Measurements from ENCODE around the gene PDZRN3. TPM values are rescaled to one million over a fixed set of nuclear protein-coding genes. Genes with fewer than 3 reads are reported as not detected.

PDZRN3 gene
- total and polyA plus RNA-seq, 3 experiments from 2014 or later = not detected

DNA sequence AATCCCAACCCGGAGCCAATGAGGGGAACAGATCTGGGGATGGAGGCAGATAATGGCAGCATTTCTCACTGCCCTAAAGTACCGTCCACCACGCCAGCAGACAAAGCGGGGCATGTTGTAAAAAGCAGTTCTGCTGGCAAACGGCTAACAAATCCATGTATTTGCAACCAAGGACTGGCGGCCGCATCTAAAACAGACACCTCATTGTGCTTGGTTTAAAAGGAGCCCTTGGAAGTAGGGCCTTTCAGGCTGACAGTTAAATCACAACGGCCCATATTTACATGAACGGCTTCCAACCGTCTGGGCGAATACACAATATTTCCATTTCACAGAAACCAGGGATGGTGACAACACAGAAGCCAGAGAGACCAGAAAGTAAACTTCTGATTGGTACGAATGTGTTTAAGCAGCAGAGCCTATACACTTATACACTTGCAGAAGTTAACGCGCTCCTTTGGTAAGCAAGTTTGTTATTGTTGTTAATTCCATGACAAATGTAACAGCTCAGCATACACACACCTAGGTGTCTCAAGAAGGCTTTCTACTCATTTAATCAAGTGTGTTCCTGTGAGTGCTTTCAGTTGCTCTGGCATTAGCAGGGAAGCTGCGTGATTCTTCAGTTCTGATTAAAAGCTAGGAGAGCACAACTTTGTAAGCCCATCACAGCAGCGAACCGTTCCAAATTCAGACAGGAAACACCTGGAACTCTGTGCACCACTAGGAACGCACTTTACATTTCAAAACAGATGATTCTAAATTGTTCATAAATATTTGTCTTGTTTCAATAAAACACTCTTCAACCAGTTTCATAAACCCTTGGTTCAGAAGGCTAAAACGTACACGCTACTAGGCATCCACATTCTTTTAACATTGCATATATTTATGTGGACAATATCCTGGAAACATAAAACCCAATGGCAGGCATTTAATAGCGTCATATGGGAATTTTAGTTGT is 112.9 kb downstream of the PDZRN3 start:
- Histone ChIP-seq H3K27me3 (ENCODE audit: insufficient read depth, low read length, poor library complexity, severe bottlenecking) (no peaks in the 10 kb centered on the region), H3K4me3 (ENCODE audit: low read length) (no peak overlapping the region), H3K4me1 (ENCODE audit: insufficient read depth, low read length) (no peaks in the 10 kb centered on the region), H3K9me3 (ENCODE audit: low read length) (no peaks in the 10 kb centered on the region), H3K36me3 (ENCODE audit: insufficient read depth, low read length) (no peaks in the 10 kb centered on the region), H3K27ac (ENCODE audit: low read depth, low read length) (no peak overlapping the region)
- no peak overlapping the region for H3K27ac Mint-ChIP-seq
- no peak for DNase-seq
- ChIA-PET POLR2A (no interaction called here), CTCF (no interaction called here)
- peaks cover 0 to 3% of the 10 kb centered on the region in 2 donors for H3K27me3 Mint-ChIP-seq
- H3K4me1 Mint-ChIP-seq = no peaks in the 10 kb centered on the region
- H3K36me3 Mint-ChIP-seq = no peaks in the 10 kb centered on the region
- no peak overlapping the region for H3K4me3 Mint-ChIP-seq
- no peaks in the 10 kb centered on the region for H3K9me3 Mint-ChIP-seq

- no peaks in the 10 kb centered on the region for H3K9me3 Mint-ChIP-seq
- Histone ChIP-seq H3K4me3 (ENCODE audit: low read length) (no peak overlapping the region), H3K4me1 (ENCODE audit: insufficient read depth, low read length) (no peaks in the 10 kb centered on the region), H3K36me3 (ENCODE audit: insufficient read depth, low read length) (no peaks in the 10 kb centered on the region), H3K27ac (ENCODE audit: low read depth, low read length) (no peak overlapping the region), H3K9me3 (ENCODE audit: low read length) (no peaks in the 10 kb centered on the region), H3K27me3 (ENCODE audit: insufficient read depth, low read length, poor library complexity, severe bottlenecking) (no peaks in the 10 kb centered on the region)
- peaks cover 0 to 3% of the 10 kb centered on the region in 2 donors for H3K27me3 Mint-ChIP-seq
- CTCF ChIA-PET = no interaction called here
- POLR2A ChIA-PET = no interaction called here
- no peaks in the 10 kb centered on the region for H3K36me3 Mint-ChIP-seq
- H3K4me3 Mint-ChIP-seq = no peak overlapping the region
- H3K4me1 Mint-ChIP-seq = no peaks in the 10 kb centered on the region
- H3K27ac Mint-ChIP-seq = no peak overlapping the region
- no peak for DNase-seq
Measured at GRCh38 chr3:73510784-73511183, 114.0 kb downstream of the PDZRN3 start.

- no peaks in the 10 kb centered on the region for H3K27me3 ChIP-seq (ENCODE audit: insufficient read depth, low read length, poor library complexity, severe bottlenecking)
- Mint-ChIP-seq H3K4me1 (no peaks in the 10 kb centered on the region), H3K27me3 (peaks cover 0 to 3% of the 10 kb centered on the region in 2 donors), H3K27ac (peak overlapping the region in 1 of 8 donors; percentile 13), H3K36me3 (no peaks in the 10 kb centered on the region), H3K9me3 (no peaks in the 10 kb centered on the region), H3K4me3 (no peak overlapping the region)
- no peak for DNase-seq
- no peaks in the 10 kb centered on the region for H3K36me3 ChIP-seq (ENCODE audit: insufficient read depth, low read length)
- CTCF ChIA-PET = no interaction called here
- H3K9me3 ChIP-seq (ENCODE audit: low read length) = no peaks in the 10 kb centered on the region
- H3K4me3 ChIP-seq (ENCODE audit: low read length) = no peak overlapping the region
- no peaks in the 10 kb centered on the region for H3K4me1 ChIP-seq (ENCODE audit: insufficient read depth, low read length)
- no peak overlapping the region for H3K27ac ChIP-seq (ENCODE audit: low read depth, low read length)
- POLR2A ChIA-PET = no interaction called here
Measured at GRCh38 chr3:73510334-73510733, 114.4 kb downstream of the PDZRN3 start.

- CTCF ChIA-PET = no interaction called here
- Histone ChIP-seq H3K27me3 (ENCODE audit: insufficient read depth, low read length, poor library complexity, severe bottlenecking) (no peaks in the 10 kb centered on the region), H3K4me1 (ENCODE audit: insufficient read depth, low read length) (no peaks in the 10 kb centered on the region), H3K9me3 (ENCODE audit: low read length) (no peaks in the 10 kb centered on the region), H3K4me3 (ENCODE audit: low read length) (no peak overlapping the region), H3K36me3 (ENCODE audit: insufficient read depth, low read length) (no peaks in the 10 kb centered on the region), H3K27ac (ENCODE audit: low read depth, low read length) (no peak overlapping the region)
- POLR2A ChIA-PET = no interaction called here
- Mint-ChIP-seq H3K4me3 (no peak overlapping the region), H3K36me3 (no peaks in the 10 kb centered on the region), H3K4me1 (no peaks in the 10 kb centered on the region), H3K27ac (no peak overlapping the region), H3K9me3 (no peaks in the 10 kb centered on the region), H3K27me3 (peaks cover 0 to 3% of the 10 kb centered on the region in 2 donors)
- no peak for DNase-seq
Measured at GRCh38 chr3:73509816-73510215, 114.9 kb downstream of the PDZRN3 start.

DNA sequence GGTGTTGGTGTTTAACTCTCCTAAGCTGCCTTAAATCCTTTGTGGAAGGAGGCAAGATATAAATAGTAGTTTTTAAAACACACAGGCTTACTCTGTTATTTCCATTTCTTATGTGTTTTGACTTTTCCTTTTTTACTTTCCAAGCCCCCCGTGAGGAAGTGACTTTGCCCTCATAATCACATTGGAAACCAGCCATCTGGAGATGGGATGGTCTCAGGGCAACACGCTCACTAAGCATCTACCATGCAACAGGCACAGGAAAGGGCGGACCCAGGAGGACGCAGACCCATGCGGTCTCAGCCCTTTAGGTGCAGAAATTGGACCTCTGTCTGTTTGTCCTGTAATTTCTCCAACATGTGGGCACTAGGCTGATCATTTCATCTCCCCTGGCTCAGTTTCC is 115.7 kb downstream of the PDZRN3 start:
- no peak overlapping the region for H3K27ac ChIP-seq (ENCODE audit: low read depth, low read length)
- H3K4me1 ChIP-seq (ENCODE audit: insufficient read depth, low read length) = no peaks in the 10 kb centered on the region
- ChIA-PET POLR2A (no interaction called here), CTCF (interaction anchor here (1.3 kb wide), 1 partner anchor 9 kb away, joined by 6 read pairs; no protein-coding TSS in a partner anchor)
- H3K27me3 ChIP-seq (ENCODE audit: insufficient read depth, low read length, poor library complexity, severe bottlenecking) = no peaks in the 10 kb centered on the region
- H3K36me3 ChIP-seq (ENCODE audit: insufficient read depth, low read length) = no peaks in the 10 kb centered on the region
- no peaks in the 10 kb centered on the region for H3K36me3 Mint-ChIP-seq
- H3K4me3 ChIP-seq (ENCODE audit: low read length) = no peak overlapping the region
- no peaks in the 10 kb centered on the region for H3K9me3 Mint-ChIP-seq
- H3K27me3 Mint-ChIP-seq = peaks cover 0 to 3% of the 10 kb centered on the region in 2 donors
- DNase-seq = no peak
- H3K4me1 Mint-ChIP-seq = no peaks in the 10 kb centered on the region
- H3K27ac Mint-ChIP-seq = no peak overlapping the region
- no peak overlapping the region for H3K4me3 Mint-ChIP-seq
- no peaks in the 10 kb centered on the region for H3K9me3 ChIP-seq (ENCODE audit: low read length)

- no peaks in the 10 kb centered on the region for H3K4me1 Mint-ChIP-seq
- Histone ChIP-seq H3K27ac (ENCODE audit: low read depth, low read length) (no peak overlapping the region), H3K9me3 (ENCODE audit: low read length) (no peaks in the 10 kb centered on the region), H3K36me3 (ENCODE audit: insufficient read depth, low read length) (no peaks in the 10 kb centered on the region), H3K4me1 (ENCODE audit: insufficient read depth, low read length) (no peaks in the 10 kb centered on the region), H3K27me3 (ENCODE audit: insufficient read depth, low read length, poor library complexity, severe bottlenecking) (no peaks in the 10 kb centered on the region), H3K4me3 (ENCODE audit: low read length) (no peak overlapping the region)
- no peaks in the 10 kb centered on the region for H3K36me3 Mint-ChIP-seq
- no peak overlapping the region for H3K4me3 Mint-ChIP-seq
- H3K27ac Mint-ChIP-seq = no peak overlapping the region
- ChIA-PET POLR2A (no interaction called here), CTCF (interaction anchor here (1.0 to 1.3 kb wide), 3 partner anchors 8 to 317 kb away, joined by 3 to 6 read pairs (median 3); no protein-coding TSS in a partner anchor)
- DNase-seq = peak in 1 of 5 donors; percentile 13
- no peaks in the 10 kb centered on the region for H3K9me3 Mint-ChIP-seq
- H3K27me3 Mint-ChIP-seq = peaks cover 0 to 3% of the 10 kb centered on the region in 2 donors
Measured at GRCh38 chr3:73508330-73508954, 116.3 kb downstream of the PDZRN3 start.

DNA sequence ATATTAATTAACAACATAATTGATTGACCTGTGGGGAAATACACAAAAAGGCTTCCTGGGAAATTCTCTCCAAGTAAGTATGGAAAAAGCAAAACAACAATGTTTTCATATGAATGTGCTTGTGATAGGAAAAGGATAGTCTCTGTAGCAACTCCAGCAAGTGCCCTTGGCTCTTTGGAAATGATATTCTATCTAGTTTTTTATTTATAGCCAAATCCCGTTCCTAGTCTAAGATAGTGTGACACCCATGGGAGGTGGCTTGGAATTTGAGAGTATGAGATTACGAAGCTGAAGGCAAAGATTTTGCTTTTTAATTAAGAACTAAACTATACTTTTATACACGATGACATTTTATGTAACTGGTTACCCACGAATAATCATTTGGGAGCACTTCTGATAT is 119.9 kb downstream of the PDZRN3 start:
- H3K27ac ChIP-seq (ENCODE audit: low read depth, low read length) = no peak overlapping the region
- Mint-ChIP-seq H3K27ac (no peak overlapping the region), H3K36me3 (no peaks in the 10 kb centered on the region), H3K4me1 (no peaks in the 10 kb centered on the region), H3K27me3 (peaks cover 3 to 4% of the 10 kb centered on the region in 2 donors), H3K9me3 (no peaks in the 10 kb centered on the region), H3K4me3 (no peak overlapping the region)
- no peaks in the 10 kb centered on the region for H3K4me1 ChIP-seq (ENCODE audit: insufficient read depth, low read length)
- H3K27me3 ChIP-seq (ENCODE audit: insufficient read depth, low read length, poor library complexity, severe bottlenecking) = no peaks in the 10 kb centered on the region
- DNase-seq = no peak
- no peaks in the 10 kb centered on the region for H3K36me3 ChIP-seq (ENCODE audit: insufficient read depth, low read length)
- H3K4me3 ChIP-seq (ENCODE audit: low read length) = no peak overlapping the region
- H3K9me3 ChIP-seq (ENCODE audit: low read length) = no peaks in the 10 kb centered on the region
- ChIA-PET CTCF (no interaction called here), POLR2A (no interaction called here)

- Histone ChIP-seq H3K4me3 (ENCODE audit: low read length) (no peak overlapping the region), H3K36me3 (ENCODE audit: insufficient read depth, low read length) (no peaks in the 10 kb centered on the region), H3K4me1 (ENCODE audit: insufficient read depth, low read length) (no peaks in the 10 kb centered on the region), H3K27me3 (ENCODE audit: insufficient read depth, low read length, poor library complexity, severe bottlenecking) (no peaks in the 10 kb centered on the region), H3K9me3 (ENCODE audit: low read length) (no peaks in the 10 kb centered on the region), H3K27ac (ENCODE audit: low read depth, low read length) (no peak overlapping the region)
- ChIA-PET CTCF (interaction anchor here (1.1 kb wide), 1 partner anchor 403 kb away, joined by 3 read pairs; no protein-coding TSS in a partner anchor), POLR2A (no interaction called here)
- Mint-ChIP-seq H3K27ac (no peak overlapping the region), H3K4me3 (no peak overlapping the region), H3K4me1 (no peaks in the 10 kb centered on the region), H3K9me3 (no peaks in the 10 kb centered on the region), H3K27me3 (peaks cover 3 to 4% of the 10 kb centered on the region in 2 donors), H3K36me3 (no peaks in the 10 kb centered on the region)
- DNase-seq = no peak
Measured at GRCh38 chr3:73504239-73504638, 120.5 kb downstream of the PDZRN3 start.

All from CD8-positive, alpha-beta memory T cell (primary cell).